ENCODE results near the gene SCGN. TPM values are rescaled to one million over a fixed set of nuclear protein-coding genes. Genes with fewer than 3 reads are reported as not detected.

SCGN gene
- total and polyA plus RNA-seq, 9 of the 15 experiments (the other 6 are each of a cell fraction or from before 2014, with no cell fraction given), result not detected

DNA sequence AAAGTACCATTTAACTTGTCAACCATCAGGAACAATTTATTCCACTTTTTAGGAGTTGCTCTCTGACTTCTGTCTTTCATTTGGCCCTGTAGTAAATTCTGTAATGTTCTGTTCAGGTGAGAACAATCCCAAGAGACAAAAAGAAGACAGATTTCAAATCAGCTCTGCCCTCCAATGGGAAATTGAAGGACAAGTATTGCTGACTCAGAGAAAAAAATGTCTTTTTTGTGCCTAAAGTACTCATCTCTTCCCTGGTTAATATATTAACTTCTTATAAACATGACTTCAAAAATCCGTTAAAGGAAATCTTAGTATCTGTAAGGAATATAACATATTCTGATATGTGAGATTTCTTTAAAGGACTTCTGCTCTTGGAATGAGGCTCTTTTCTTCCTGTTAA, 38.6 kb upstream of the SCGN start:
- ATAC-seq, result no peak
- Histone ChIP-seq H3K9me1 (ENCODE audit: control insufficient read depth, insufficient read depth, low read length) (no peaks in the 10 kb centered on the region), H3K9me3 (replicated peaks; ENCODE audit: control insufficient read depth, insufficient read depth, low read depth, low read length) (no peaks in the 10 kb centered on the region), H3K79me2 (ENCODE audit: control insufficient read depth, insufficient read depth, low read length) (no peaks in the 10 kb centered on the region), H4K20me1 (replicated peaks; ENCODE audit: control insufficient read depth, insufficient read depth, low read length) (no peaks in the 10 kb centered on the region), H3K4me3 (no peak overlapping the region), H2AFZ (ENCODE audit: low read depth, low read length) (no peak overlapping the region), H3K9ac (ENCODE audit: insufficient read depth in 1 of 2, low read depth in 2 of 2, low read length in 2 of 2) (no peak overlapping the region), H3K36me3 (ENCODE audit: control insufficient read depth, insufficient read depth, low read length) (no peaks in the 10 kb centered on the region), H3K4me2 (ENCODE audit: insufficient read depth, low read length) (no peak overlapping the region), H3K27me3 (ENCODE audit: control insufficient read depth in 2 of 2, insufficient read depth in 2 of 2, low read length in 2 of 2) (peaks cover 2 to 4% of the 10 kb centered on the region in 2 experiments; a peak in 3 of 5 replicates), H3K27ac (ENCODE audit: extremely low read depth, low read depth, low read length) (no peak overlapping the region), H3K4me1 (replicated peaks in 1 of 2; ENCODE audit: control insufficient read depth in 2 of 2, insufficient read depth in 2 of 2, low read length in 2 of 2) (peaks cover 0 to 5% of the 10 kb centered on the region in 2 experiments; a peak in 2 of 5 replicates)
- WGBS (ENCODE audit: insufficient coverage, low coverage, missing lambda C conversion rate), result 5% methylated on average over 1 of the region's 1 CpG
- FAIRE-seq, result no peak
- in situ Hi-C loops (cut with MboI), result no loop called here
- intact Hi-C loops (cut with micrococcal nuclease), result no loop called here
- ChIA-PET POLR2A (no interaction called here), CTCF (ENCODE audit: low intra/inter-chr PET ratio) (no interaction called here)
- no TSS peak for BruUV-seq (replicated peaks)
- no peak for DNase-seq (ENCODE audit: extremely low read depth in 1 of 4, low spot score in 3 of 4)
- TF ChIP-seq C11orf30 (IDR thresholded peaks at IDR 0.05; ENCODE audit: low read depth) (peak; percentile 72), TEAD4 (IDR thresholded peaks at IDR 0.05; ENCODE audit: low read length) (no peak), TEAD4 (CRISPR knock-in tag; IDR thresholded peaks at IDR 0.05; ENCODE audit: borderline replicate concordance) (no peak), ZNF316 (IDR thresholded peaks at IDR 0.05) (peak; percentile 82), TFAM (CRISPR knock-in tag; conservative IDR thresholded peaks at IDR 0.05) (no peak), SREBF1 (IDR thresholded peaks at IDR 0.05; ENCODE audit: borderline replicate concordance, low read depth, low read length) (no peak), MAFF (IDR thresholded peaks at IDR 0.05; ENCODE audit: low read length) (peak; percentile 79), ZNF124 (CRISPR knock-in tag; IDR thresholded peaks at IDR 0.05) (no peak), ZNF766 (CRISPR knock-in tag; conservative IDR thresholded peaks at IDR 0.05) (no peak), RBBP5 (IDR thresholded peaks at IDR 0.05; ENCODE audit: borderline replicate concordance, insufficient read depth, low read length, poor library complexity, severe bottlenecking) (no peak), CCAR2 (IDR thresholded peaks at IDR 0.05; ENCODE audit: low read depth, low read length) (no peak), TGIF2 (CRISPR knock-in tag; IDR thresholded peaks at IDR 0.05) (no peak), MTA3 (IDR thresholded peaks at IDR 0.05; ENCODE audit: borderline replicate concordance) (no peak), RUNX1 (IDR thresholded peaks at IDR 0.05; ENCODE audit: low read depth) (no peak), MAFG (tag; conservative IDR thresholded peaks at IDR 0.05) (peak; percentile 73), MAFK (IDR thresholded peaks at IDR 0.05; ENCODE audit: low read length) (peak; percentile 77)
- TF ChIP-seq, protein P1, sequence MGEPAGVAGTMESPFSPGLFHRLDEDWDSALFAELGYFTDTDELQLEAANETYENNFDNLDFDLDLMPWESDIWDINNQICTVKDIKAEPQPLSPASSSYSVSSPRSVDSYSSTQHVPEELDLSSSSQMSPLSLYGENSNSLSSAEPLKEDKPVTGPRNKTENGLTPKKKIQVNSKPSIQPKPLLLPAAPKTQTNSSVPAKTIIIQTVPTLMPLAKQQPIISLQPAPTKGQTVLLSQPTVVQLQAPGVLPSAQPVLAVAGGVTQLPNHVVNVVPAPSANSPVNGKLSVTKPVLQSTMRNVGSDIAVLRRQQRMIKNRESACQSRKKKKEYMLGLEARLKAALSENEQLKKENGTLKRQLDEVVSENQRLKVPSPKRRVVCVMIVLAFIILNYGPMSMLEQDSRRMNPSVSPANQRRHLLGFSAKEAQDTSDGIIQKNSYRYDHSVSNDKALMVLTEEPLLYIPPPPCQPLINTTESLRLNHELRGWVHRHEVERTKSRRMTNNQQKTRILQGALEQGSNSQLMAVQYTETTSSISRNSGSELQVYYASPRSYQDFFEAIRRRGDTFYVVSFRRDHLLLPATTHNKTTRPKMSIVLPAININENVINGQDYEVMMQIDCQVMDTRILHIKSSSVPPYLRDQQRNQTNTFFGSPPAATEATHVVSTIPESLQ (CRISPR knock-in tag; IDR thresholded peaks at IDR 0.05), result no peak
- TF ChIP-seq, protein P2, sequence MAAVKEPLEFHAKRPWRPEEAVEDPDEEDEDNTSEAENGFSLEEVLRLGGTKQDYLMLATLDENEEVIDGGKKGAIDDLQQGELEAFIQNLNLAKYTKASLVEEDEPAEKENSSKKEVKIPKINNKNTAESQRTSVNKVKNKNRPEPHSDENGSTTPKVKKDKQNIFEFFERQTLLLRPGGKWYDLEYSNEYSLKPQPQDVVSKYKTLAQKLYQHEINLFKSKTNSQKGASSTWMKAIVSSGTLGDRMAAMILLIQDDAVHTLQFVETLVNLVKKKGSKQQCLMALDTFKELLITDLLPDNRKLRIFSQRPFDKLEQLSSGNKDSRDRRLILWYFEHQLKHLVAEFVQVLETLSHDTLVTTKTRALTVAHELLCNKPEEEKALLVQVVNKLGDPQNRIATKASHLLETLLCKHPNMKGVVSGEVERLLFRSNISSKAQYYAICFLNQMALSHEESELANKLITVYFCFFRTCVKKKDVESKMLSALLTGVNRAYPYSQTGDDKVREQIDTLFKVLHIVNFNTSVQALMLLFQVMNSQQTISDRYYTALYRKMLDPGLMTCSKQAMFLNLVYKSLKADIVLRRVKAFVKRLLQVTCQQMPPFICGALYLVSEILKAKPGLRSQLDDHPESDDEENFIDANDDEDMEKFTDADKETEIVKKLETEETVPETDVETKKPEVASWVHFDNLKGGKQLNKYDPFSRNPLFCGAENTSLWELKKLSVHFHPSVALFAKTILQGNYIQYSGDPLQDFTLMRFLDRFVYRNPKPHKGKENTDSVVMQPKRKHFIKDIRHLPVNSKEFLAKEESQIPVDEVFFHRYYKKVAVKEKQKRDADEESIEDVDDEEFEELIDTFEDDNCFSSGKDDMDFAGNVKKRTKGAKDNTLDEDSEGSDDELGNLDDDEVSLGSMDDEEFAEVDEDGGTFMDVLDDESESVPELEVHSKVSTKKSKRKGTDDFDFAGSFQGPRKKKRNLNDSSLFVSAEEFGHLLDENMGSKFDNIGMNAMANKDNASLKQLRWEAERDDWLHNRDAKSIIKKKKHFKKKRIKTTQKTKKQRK (IDR thresholded peaks at IDR 0.05; ENCODE audit: borderline replicate concordance, low read depth, low read length), result no peak
- TF ChIP-seq, protein P3, sequence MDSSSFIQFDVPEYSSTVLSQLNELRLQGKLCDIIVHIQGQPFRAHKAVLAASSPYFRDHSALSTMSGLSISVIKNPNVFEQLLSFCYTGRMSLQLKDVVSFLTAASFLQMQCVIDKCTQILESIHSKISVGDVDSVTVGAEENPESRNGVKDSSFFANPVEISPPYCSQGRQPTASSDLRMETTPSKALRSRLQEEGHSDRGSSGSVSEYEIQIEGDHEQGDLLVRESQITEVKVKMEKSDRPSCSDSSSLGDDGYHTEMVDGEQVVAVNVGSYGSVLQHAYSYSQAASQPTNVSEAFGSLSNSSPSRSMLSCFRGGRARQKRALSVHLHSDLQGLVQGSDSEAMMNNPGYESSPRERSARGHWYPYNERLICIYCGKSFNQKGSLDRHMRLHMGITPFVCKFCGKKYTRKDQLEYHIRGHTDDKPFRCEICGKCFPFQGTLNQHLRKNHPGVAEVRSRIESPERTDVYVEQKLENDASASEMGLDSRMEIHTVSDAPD (CRISPR knock-in tag; IDR thresholded peaks at IDR 0.05), result no peak

Measured in K562 (cell line).